MM.1S (cell line): ENCODE results near the gene SNAPC4.

ENCODE experiments used
- CTCF ChIP-seq: fragments of 300-600 bp; sonication (generic); IDR thresholded peaks from 2 replicates; pipeline ENCODE4 v1.5.1; 2016; ENCODE audit warnings: antibody characterized with exemption, low read length, mixed read lengths
- EZH2 ChIP-seq: fragments of 300-600 bp; sonication (generic); optimal IDR thresholded peaks from 2 replicates; pipeline ENCODE3; 2017; ENCODE audit warnings: low read depth, mild to moderate bottlenecking, antibody characterized with exemption, low read length, mixed read lengths
- EZH2phosphoT487 ChIP-seq: fragments of 300-600 bp; sonication (generic); IDR thresholded peaks from 2 replicates; pipeline ENCODE4 v1.6.1; 2018; ENCODE audit warnings: antibody characterized with exemption, low read length

GRCh38 chr9:136368190-136368589 lies 31.8 kb downstream of the SNAPC4 start:
- TF ChIP-seq CTCF (no peak), EZH2 (no peak), EZH2phosphoT487 (no peak)
